Fibroblast of pulmonary artery (primary cell): ENCODE measurements around the gene GOLGA6L2.

Source experiments
- DNase-seq: peaks from one replicate; pipeline ENCODE4 v3.0.0-alpha.2; 2010; ENCODE audit warnings: low read depth
- H3K4me3 ChIP-seq: replicated peaks from 2 replicates; pipeline ENCODE4 v1.5.1; 2011; ENCODE audit warnings: low read depth, mild to moderate bottlenecking, control low read depth, low read length, moderate library complexity
- TF ChIP-seq, protein P1 (sequence below): IDR thresholded peaks from 2 replicates; pipeline ENCODE4 v1.5.1; 2011; ENCODE audit warnings: mild to moderate bottlenecking, control low read depth, low read length, inconsistent platforms; ENCODE audit errors: missing control alignments

GOLGA6L2 gene, protein sequence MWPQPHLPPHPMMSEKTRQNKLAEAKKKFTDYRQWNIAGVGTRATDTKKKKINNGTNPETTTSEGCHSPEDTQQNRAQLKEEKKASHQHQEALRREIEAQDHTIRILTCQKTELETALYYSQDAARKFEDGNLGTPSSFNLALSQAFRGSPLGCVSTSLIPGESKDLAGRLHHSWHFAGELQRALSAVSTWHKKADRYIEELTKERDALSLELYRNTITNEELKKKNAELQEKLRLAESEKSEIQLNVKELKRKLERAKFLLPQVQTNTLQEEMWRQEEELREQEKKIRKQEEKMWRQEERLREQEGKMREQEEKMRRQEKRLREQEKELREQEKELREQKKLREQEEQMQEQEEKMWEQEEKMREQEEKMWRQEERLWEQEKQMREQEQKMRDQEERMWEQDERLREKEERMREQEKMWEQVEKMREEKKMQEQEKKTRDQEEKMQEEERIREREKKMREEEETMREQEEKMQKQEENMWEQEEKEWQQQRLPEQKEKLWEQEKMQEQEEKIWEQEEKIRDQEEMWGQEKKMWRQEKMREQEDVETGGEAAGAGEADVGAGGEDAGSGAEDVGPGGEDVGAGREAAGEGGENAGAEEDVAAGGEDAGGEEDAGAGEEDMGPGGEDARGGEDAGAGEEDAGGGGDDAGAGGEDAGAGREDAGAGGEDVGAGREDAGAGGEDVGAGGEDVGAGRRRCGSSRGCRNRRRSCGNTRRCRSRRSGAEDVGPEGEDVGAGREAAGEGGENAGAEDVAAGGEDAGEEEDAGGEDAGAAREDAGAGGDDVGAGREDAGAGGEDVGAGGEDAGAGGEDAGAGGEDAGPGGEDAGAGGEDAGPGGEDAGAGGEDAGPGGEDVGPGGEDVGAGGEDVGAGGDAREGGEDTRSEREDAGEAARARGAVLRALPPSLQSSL

DNA sequence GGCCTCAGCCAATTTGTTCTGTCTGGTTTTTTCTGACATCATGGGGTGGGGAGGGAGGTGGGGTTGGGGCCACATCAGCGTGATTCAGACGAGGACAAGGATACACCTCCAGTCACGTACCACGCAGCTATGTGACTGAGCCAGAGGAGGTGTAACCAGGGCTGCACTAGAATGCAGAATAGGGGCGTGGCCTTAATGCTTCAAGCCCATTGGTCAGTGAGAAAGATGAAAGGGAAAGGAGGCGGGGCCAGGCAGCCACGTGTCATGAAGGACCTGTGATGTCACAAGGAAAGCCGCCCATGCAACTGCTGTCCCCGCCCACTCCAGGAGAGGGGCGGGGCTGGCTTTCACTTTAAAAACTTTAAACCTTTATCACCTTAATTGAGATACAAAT is at the start of gene GOLGA6L2:
Gene GOLGA6L2, minus strand, starts transcription at position 137 of the 394 bp plus-strand sequence. Its CDS starts 62 bp downstream, at position 75.
- H3K4me3 ChIP-seq = no peak within 1 kb of the TSS
- TF ChIP-seq, protein P1, sequence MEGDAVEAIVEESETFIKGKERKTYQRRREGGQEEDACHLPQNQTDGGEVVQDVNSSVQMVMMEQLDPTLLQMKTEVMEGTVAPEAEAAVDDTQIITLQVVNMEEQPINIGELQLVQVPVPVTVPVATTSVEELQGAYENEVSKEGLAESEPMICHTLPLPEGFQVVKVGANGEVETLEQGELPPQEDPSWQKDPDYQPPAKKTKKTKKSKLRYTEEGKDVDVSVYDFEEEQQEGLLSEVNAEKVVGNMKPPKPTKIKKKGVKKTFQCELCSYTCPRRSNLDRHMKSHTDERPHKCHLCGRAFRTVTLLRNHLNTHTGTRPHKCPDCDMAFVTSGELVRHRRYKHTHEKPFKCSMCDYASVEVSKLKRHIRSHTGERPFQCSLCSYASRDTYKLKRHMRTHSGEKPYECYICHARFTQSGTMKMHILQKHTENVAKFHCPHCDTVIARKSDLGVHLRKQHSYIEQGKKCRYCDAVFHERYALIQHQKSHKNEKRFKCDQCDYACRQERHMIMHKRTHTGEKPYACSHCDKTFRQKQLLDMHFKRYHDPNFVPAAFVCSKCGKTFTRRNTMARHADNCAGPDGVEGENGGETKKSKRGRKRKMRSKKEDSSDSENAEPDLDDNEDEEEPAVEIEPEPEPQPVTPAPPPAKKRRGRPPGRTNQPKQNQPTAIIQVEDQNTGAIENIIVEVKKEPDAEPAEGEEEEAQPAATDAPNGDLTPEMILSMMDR = no peak
- DNase-seq = no peak

DNA sequence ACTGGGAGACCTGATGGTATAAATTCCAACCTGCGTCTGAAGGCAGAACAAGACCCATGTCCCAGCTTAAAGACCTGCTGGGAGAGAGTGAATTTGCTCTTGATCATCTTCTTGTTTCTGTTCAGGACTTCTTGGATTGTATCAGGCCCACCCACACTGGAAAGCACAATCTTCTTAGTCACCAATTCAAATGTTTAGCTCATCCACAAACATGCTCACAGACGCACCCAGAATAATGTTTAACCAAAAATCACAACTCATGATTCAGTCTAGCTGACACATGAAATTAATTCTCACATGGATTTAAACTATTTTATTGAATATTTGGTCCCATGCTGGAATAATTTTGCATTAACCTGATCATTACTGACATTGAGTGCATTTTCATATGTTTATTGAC is 37.8 kb upstream of the GOLGA6L2 start:
- no peak for DNase-seq
- H3K4me3 ChIP-seq = no peak overlapping the region
- TF ChIP-seq, protein P1 = no peak

DNA sequence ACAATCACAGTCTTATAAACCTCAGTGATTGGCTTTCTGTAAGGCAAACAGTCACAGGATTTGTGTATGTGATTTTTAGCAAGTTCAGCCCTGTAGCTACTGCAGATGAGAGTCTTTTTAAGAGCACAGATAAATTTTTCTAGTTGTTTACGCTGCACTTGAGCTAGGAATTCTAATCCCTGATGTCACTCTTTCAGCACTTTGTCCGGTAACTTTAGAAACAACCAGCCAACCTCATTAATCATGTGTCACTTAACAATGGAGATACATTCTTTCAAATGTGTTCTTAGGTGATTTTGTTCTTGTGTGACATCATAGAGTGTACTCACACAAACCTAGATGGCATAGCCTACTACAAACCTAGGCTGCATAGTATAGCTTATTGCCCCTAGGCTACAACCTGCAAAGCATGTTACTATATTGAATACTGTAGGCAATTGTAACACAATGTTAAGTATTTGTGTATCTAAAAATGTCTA is 36.8 kb upstream of the GOLGA6L2 start:
- TF ChIP-seq, protein P1 = no peak
- no peak for DNase-seq
- H3K4me3 ChIP-seq = no peak overlapping the region

DNA sequence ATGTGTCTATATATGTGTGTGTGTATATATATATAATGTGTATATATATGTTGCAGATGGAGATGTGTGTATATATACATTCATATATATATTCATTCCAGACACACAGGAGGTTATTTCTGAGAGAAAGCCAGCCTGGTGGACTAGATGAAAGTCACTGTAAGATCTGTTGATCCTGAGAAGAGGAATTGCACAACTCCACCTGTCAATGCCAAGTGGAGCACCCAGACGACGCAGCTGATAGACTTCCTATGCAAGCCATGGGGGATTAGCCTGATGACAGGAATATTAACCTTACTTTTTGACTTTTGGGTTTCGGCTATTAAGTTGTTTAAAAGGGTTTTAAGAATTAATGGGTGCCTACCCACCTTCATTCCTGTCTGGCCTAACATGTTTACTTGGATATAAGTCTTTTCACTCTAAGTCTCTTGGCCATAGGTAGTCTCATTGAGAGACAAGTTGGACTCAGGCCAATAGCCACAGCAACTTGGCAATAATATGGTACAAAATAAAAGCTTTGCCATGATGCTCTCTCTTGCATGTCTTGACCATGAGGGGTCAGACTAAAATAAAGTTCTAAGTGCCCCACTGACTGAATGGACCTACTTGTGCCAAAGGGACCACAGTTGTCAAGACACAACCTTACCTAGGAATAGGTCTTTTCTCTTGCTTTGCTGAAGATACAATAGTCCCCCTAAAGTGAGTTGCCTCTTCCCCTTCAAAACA is 35.9 kb upstream of the GOLGA6L2 start:
- no peak for DNase-seq
- TF ChIP-seq, protein P1 = no peak
- no peak overlapping the region for H3K4me3 ChIP-seq

DNA sequence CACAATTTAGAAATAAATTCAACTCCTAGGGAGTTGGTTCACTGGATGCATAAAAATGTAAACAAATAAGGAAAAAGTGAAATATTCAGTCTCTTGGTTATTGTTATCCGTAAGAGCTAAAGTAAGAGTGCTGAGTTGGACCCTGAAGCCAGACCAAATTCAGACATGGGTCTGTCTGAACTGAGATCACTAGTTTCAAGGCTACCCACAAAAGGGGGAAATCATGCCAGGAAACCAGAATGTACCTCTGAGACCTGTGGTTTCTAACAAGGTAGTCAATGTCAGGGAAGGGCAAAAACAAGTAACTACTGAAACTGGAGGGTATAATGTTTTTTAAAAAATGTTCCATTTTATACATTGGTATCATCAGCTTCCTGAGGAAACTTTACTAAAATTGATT is 35.2 kb upstream of the GOLGA6L2 start:
- no peak overlapping the region for H3K4me3 ChIP-seq
- TF ChIP-seq, protein P1 = no peak
- no peak for DNase-seq

DNA sequence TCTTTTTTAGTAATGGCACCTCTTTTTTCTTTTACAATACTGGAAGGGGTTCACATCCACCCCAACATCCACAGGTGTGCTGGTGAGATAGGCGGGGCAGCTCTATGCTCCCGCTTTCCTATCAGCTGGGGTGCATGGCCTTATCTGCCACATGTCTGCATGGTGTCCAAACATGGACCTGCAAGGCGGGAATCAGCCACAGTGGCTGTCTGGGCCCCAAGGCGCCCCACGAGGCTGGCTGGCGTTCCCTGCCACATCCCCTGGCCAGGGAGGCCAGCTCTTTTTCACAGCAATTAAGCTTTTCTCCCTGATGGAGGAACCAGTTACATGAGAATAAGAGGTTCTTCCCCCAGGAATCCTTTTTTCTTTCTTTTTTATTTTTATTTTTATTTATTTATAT is 30.9 kb upstream of the GOLGA6L2 start:
- H3K4me3 ChIP-seq = no peak overlapping the region
- DNase-seq = no peak
- TF ChIP-seq, protein P1 = no peak
